Endothelial cell of umbilical vein (primary cell): ENCODE results near the gene ACSBG1.

Experiments used
- EZH2 ChIP-seq: IDR thresholded peaks from 2 replicates; pipeline ENCODE4 v1.6.1; 2012; ENCODE audit warnings: borderline replicate concordance, low read depth, mild to moderate bottlenecking, moderate library complexity, low read length, inconsistent platforms; ENCODE audit not compliant: severe bottlenecking
- JUN ChIP-seq: IDR thresholded peaks from 2 replicates; pipeline ENCODE4 v1.6.1; 2011; ENCODE audit warnings: borderline replicate concordance, low read depth; ENCODE audit not compliant: insufficient read length, insufficient read depth
- POLR2A ChIP-seq: IDR thresholded peaks from 2 replicates; pipeline ENCODE4 v1.6.1; 2012; ENCODE audit warnings: low read depth, mild to moderate bottlenecking, control low read depth, low read length
- POLR2AphosphoS5 ChIP-seq: IDR thresholded peaks from 2 replicates; pipeline ENCODE4 v1.6.1; 2012; ENCODE audit warnings: low read depth, mild to moderate bottlenecking, control low read depth, low read length, moderate library complexity; ENCODE audit not compliant: insufficient read depth
- TF ChIP-seq, protein P1 (sequence below), 2 donors: IDR thresholded peaks; 1 replicate in 1 of 2; 2 replicates in 1 of 2; pipeline ENCODE4 v1.5.1; 2011; ENCODE audit warnings: low read length in 2 of 2, mild to moderate bottlenecking in 2 of 2, moderate library complexity in 2 of 2, control low read depth in 1 of 2, inconsistent platforms in 1 of 2, low read depth in 1 of 2; ENCODE audit not compliant: insufficient read depth in 1 of 2; ENCODE audit errors: extremely low read depth in 1 of 2

DNA sequence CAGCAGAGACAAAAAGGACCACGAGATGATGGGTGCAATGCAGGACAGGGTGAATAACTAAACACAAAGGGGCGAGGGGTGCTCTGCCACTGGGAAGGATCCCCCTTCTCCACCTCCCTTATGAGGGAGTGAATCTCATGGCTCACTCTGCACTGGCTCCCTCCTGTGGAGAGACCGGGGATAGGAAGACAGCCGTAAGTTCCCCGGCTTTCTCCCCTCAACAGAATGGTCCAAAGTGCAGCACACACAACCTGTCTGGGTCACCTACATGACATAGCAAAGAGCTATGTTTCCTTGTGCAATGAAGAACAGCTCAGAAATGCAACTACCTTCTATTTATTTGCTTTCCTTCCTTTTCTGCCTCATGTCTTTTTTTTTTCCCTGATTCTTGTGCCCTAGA, 7.8 kb upstream of the ACSBG1 start:
- TF ChIP-seq EZH2 (no peak), POLR2A (no peak), POLR2AphosphoS5 (no peak), JUN (no peak)
- TF ChIP-seq, protein P1, sequence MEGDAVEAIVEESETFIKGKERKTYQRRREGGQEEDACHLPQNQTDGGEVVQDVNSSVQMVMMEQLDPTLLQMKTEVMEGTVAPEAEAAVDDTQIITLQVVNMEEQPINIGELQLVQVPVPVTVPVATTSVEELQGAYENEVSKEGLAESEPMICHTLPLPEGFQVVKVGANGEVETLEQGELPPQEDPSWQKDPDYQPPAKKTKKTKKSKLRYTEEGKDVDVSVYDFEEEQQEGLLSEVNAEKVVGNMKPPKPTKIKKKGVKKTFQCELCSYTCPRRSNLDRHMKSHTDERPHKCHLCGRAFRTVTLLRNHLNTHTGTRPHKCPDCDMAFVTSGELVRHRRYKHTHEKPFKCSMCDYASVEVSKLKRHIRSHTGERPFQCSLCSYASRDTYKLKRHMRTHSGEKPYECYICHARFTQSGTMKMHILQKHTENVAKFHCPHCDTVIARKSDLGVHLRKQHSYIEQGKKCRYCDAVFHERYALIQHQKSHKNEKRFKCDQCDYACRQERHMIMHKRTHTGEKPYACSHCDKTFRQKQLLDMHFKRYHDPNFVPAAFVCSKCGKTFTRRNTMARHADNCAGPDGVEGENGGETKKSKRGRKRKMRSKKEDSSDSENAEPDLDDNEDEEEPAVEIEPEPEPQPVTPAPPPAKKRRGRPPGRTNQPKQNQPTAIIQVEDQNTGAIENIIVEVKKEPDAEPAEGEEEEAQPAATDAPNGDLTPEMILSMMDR (IDR thresholded peaks at IDR 0.05; ENCODE audit: extremely low read depth in 1 of 2, insufficient read depth in 1 of 2, low read depth in 1 of 2, low read length in 2 of 2): peak; percentile 41 to 52
